Lower leg skin (tissue), 3 donors: Measurements from ENCODE around the gene GAD2.

Experiments used
- POLR2A ChIP-seq, 2 donors: fragments of 450-650 bp; IDR thresholded peaks; one replicate each; pipeline ENCODE4 v1.6.1; 2016 to 2017; ENCODE audit warnings: antibody characterized with exemption in 2 of 2, mild to moderate bottlenecking in 1 of 2, moderate library complexity in 1 of 2
- TF ChIP-seq, protein P1 (sequence below), 3 donors: fragments of 450-650 bp; IDR thresholded peaks; one replicate each; pipeline ENCODE4 v1.5.1; 2016; ENCODE audit warnings: antibody characterized with exemption in 3 of 3, mild to moderate bottlenecking in 3 of 3, moderate library complexity in 2 of 3

- TF ChIP-seq, protein P1, sequence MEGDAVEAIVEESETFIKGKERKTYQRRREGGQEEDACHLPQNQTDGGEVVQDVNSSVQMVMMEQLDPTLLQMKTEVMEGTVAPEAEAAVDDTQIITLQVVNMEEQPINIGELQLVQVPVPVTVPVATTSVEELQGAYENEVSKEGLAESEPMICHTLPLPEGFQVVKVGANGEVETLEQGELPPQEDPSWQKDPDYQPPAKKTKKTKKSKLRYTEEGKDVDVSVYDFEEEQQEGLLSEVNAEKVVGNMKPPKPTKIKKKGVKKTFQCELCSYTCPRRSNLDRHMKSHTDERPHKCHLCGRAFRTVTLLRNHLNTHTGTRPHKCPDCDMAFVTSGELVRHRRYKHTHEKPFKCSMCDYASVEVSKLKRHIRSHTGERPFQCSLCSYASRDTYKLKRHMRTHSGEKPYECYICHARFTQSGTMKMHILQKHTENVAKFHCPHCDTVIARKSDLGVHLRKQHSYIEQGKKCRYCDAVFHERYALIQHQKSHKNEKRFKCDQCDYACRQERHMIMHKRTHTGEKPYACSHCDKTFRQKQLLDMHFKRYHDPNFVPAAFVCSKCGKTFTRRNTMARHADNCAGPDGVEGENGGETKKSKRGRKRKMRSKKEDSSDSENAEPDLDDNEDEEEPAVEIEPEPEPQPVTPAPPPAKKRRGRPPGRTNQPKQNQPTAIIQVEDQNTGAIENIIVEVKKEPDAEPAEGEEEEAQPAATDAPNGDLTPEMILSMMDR (IDR thresholded peaks at IDR 0.05), result no peak
- no peak for TF ChIP-seq POLR2A (IDR thresholded peaks at IDR 0.05)
Observed at GRCh38 chr10:26216585-26217395, at the start of gene GAD2.
